Hair follicular keratinocyte (primary cell): ENCODE data around the gene CALML4. TPM values are rescaled to one million over a fixed set of nuclear protein-coding genes. Genes with fewer than 3 reads are reported as not detected.

Experiments used
- total RNA-seq: library from RNA; depleted of rRNA; stranded (reverse); fragments of >200 nt; gene quantifications from 2 replicates; pipeline ENCODE4 v1.2.3, GENCODE V29; 2015

The CALML4 gene, protein sequence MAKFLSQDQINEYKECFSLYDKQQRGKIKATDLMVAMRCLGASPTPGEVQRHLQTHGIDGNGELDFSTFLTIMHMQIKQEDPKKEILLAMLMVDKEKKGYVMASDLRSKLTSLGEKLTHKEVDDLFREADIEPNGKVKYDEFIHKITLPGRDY
- total RNA-seq: 2.1 and 2.9 TPM in 2 replicates

DNA sequence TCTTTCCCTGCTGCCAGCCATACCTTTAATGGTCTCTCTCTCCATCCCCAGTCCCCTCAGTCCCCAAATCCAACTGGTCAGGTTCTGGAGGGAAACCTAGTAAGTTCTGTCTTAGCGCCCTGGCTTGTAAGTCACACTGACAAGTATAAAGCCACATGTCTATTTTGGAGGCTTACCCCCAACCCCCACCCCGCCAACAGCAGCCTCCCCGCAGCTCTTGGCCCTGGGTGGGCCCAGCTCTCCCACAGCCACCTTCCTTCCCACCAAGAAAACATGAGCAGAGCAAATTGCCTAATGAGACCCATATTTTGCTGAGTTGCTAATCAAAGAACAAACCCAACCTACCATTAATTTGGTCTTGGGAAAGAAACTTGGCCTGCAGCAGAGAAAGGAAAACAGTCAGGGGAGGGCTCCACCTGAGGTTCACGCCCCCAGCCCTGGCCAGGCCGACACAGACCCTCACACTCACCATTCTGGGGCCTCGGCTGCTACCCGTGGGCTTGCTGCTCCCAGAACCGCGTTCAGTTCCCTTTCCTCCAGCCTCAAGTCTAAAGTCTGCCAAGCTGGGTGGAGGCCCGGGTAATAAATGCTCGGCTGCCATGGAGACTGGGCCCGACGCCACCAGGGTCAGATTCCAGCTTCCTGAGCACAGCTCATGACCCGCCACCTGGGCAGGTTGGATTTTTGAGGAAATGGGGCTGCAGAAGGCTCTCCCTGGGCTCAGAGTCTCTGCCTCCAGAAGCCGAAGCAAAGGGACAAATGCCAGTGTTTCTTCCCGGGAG, at the start of gene CALML4:
TSS of gene CALML4 (minus strand) at position 557 of the 782 bp plus-strand sequence. CDS start at position 472, 85 bp downstream.

DNA sequence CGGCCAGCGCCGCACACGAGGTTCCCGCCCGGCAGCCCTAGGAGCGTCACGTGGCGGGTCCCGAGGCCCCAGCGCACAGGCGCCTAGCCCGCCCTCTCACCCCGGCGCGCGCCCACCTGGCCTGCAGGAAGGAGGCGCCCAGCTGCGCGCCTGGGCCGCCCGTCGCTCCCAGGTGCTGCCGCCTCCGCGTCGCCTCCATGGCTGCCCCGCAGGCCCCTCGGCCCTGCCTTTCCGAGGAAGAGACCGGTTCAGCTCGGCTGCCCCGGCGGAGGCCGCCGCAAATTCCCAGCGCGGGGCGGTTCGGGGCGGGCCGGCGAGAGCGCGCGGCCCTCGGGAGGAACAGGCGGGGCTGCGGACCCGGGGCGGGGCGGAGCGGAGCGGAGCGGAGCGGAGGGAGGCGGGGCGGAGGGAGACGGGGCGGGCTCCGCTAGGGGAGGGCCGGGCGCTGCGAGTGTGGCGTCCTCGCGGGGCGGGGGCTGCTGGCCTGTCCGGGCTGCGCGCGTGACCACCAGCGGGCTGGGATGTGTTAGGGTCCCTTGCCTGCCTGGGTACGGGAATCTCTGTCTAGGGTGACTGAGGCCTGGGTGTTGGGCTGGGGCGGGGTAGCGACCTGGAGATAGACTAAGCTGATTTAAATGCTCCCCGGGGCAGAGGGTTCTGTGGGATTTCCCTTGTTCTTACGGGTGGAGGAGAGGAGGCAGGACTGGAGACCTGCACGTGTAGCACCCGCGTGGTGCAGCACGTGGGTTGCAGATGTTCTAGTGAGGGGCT, 24.4 kb upstream of the CALML4 start, which contains the start of gene CLN6:
TSS of gene CLN6 (minus strand) at position 343 of the 771 bp plus-strand sequence. CDS start at position 199, 144 bp downstream.

Other genes starting within 250 kb of the CALML4 start
- 9.0 and 9.3 TPM in 2 replicates for gene PIAS1, start 151.0 kb downstream of the CALML4 start, total RNA-seq
- 13.4 and 33.8 TPM in 2 replicates for gene CLN6, start 24.4 kb upstream of the CALML4 start, total RNA-seq
- gene FEM1B, start 72.4 kb upstream of the CALML4 start, total RNA-seq: 27.1 and 40.2 TPM in 2 replicates
- 0.08 and 0.27 TPM in 2 replicates for gene ITGA11, start 226.8 kb upstream of the CALML4 start, total RNA-seq